Spleen (tissue), 11 donors: ENCODE results near the gene DCAF15. TPM values are rescaled to one million over a fixed set of nuclear protein-coding genes. Genes with fewer than 3 reads are reported as not detected.
"Not testable (repeated sequence)": the region's sequence is repeated elsewhere in the genome, so short reads cannot be mapped to it uniquely, and the experiment has no call there.

Experiments
- DNase-seq: peaks from one replicate; pipeline ENCODE4 v3.0.0-alpha.2; 2020
- H3K27ac ChIP-seq, 8 donors: fragments of 200-600 bp; sonication (generic) in 7 of 8; 1 replicate in 4 of 8; 2 replicates in 4 of 8; pipeline versions ENCODE4 v1.5.0 to v1.8.0; 2016 to 2021; ENCODE audit warnings: inconsistent platforms in 4 of 8, mild to moderate bottlenecking in 4 of 8, moderate library complexity in 1 of 8
- H3K27me3 ChIP-seq, 7 donors: fragments of 200-600 bp; sonication (generic) in 6 of 7; replicated peaks in 1 of 7; 1 replicate in 4 of 7; 2 replicates in 3 of 7; pipeline versions ENCODE4 v1.5.0 to v1.8.0; 2016 to 2021; ENCODE audit warnings: inconsistent platforms in 3 of 7, mild to moderate bottlenecking in 1 of 7
- H3K36me3 ChIP-seq, 6 donors: fragments of 200-600 bp; sonication (generic) in 5 of 6; 1 replicate in 4 of 6; 2 replicates in 2 of 6; pipeline versions ENCODE4 v1.5.0 to v1.8.0; 2016 to 2021; ENCODE audit warnings: inconsistent platforms in 2 of 6
- H3K4me1 ChIP-seq, 6 donors: fragments of 200-600 bp; sonication (generic) in 5 of 6; 1 replicate in 3 of 6; 2 replicates in 3 of 6; pipeline versions ENCODE4 v1.5.0 to v1.8.0; 2016 to 2021; ENCODE audit warnings: inconsistent platforms in 3 of 6
- H3K4me3 ChIP-seq, 8 donors: fragments of 200-600 bp; sonication (generic) in 7 of 8; 1 replicate in 4 of 8; 2 replicates in 4 of 8; pipeline versions ENCODE4 v1.5.0 to v1.8.0; 2016 to 2021; ENCODE audit warnings: inconsistent platforms in 4 of 8, mild to moderate bottlenecking in 4 of 8, moderate library complexity in 2 of 8
- H3K9me3 ChIP-seq, 8 donors: fragments of 200-600 bp; sonication (generic) in 7 of 8; 1 replicate in 4 of 8; 2 replicates in 4 of 8; pipeline versions ENCODE4 v1.5.0 to v1.8.0; 2016 to 2021; ENCODE audit warnings: inconsistent platforms in 4 of 8
- POLR2A ChIP-seq, 3 donors: fragments of 450-650 bp; IDR thresholded peaks; one replicate each; pipeline ENCODE4 v1.5.1; 2017; ENCODE audit warnings: antibody characterized with exemption in 3 of 3, mild to moderate bottlenecking in 1 of 3
- POLR2AphosphoS5 ChIP-seq, 3 donors: sonication (generic); formaldehyde crosslinking; IDR thresholded peaks; one replicate each; pipeline ENCODE4 v1.5.1; 2017; ENCODE audit warnings: antibody characterized with exemption in 3 of 3
- WGBS, 5 donors: extraction: QIAGEN DNeasy Blood & Tissue Kit in 3 of 5; methylation state at CpG; one replicate each; pipeline versions ENCODE4 v1.1.5 to v1.1.7; 2013 to 2018; 5-methylcytosine and 5-hydroxymethylcytosine counted together
- intact Hi-C: fragments of 100-400 bp; cut with DNase I; formaldehyde crosslinking; loops from one replicate; pipeline ENCODE4 v1.15.0; 2023; ENCODE audit warnings: low total_unique reads
- polyA plus RNA-seq, 3 donors: library from polyadenylated mRNA; stranded (reverse); fragments of 200-250 nt; gene quantifications; one replicate each; pipeline ENCODE4 v1.2.1, GENCODE V29; 2013
- total RNA-seq, 7 donors: library from RNA; depleted of rRNA in 3 of 7; stranded (reverse); fragments of >200 nt in 3 of 7; fragmentation: NEBNext Ultra II Directional in 4 of 7; extraction: Animal tissue kit (Norgen Biotek cat#: 25700) in 4 of 7; gene quantifications; one replicate each; pipeline versions ENCODE4 v1.1.0 to v1.2.1, GENCODE V29; 2016 to 2021
- TF ChIP-seq, protein P1 (sequence below), 11 experiments: fragments of 200-600 bp in 7 of 11; fragments of 450-650 bp in 4 of 11; sonication (generic) in 4 of 11; IDR thresholded peaks in 8 of 11; conservative IDR thresholded peaks in 3 of 11; 1 replicate in 7 of 11; 2 replicates in 4 of 11; pipeline versions ENCODE4 v1.4.0 to v1.8.0; 2016 to 2021; ENCODE audit warnings: antibody characterized with exemption in 11 of 11, inconsistent platforms in 4 of 11, mild to moderate bottlenecking in 1 of 11
- donor health status: healthy with polysubstance abuse.
- donor health status: DM: no; HTN: no; CAD: no; lungs with moderate emphysema.
- donor health status: DM: no; HTN: no; CAD: no.
- donor health status: Bipolar disorder and iron deficiency.
- donor health status: healthy.
- donor health status: DM: no; HTN: no; CAD: no.
- donor health status: DM: yes; HTN: yes; CAD: no.

DCAF15 gene
- total and polyA plus RNA-seq, 10 donors: 27.7 to 84.9 (median 46.2) TPM

DNA sequence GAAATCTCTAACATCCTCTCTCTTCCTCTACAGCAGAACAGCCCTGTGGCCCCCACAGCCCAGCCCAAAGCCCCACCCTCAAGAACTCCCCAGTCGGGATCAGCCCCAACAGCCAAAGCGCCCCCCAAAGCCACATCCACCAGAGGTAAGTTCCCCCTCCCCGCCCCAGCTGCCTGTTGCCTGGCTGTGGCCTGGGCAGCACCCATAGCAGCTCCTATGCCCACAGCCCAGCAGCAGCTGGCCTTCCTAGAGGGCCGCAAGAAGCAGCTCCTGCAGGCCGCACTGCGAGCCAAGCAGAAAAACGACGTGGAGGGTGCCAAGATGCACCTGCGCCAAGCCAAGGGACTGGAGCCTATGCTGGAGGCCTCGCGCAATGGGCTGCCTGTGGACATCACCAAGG lies 31.8 kb upstream of the DCAF15 start:
- Histone ChIP-seq H3K27ac (no peak overlapping the region), H3K27me3 (no peaks in the 10 kb centered on the region), H3K9me3 (peaks cover 0 to 12% (median 4%) of the 10 kb centered on the region in 8 donors), H3K36me3 (peaks cover 0 to 100% (median 69%) of the 10 kb centered on the region in 6 donors), H3K4me1 (peaks cover 0 to 8% (median 0%) of the 10 kb centered on the region in 6 donors), H3K4me3 (no peak overlapping the region)
- intact Hi-C loops: no loop called here
- DNase-seq: no peak
- TF ChIP-seq POLR2A (IDR thresholded peaks at IDR 0.05): no peak
- 96 to 100% (median 99%) methylated on average over 11 of the region's 11 CpGs for WGBS, 5 donors

DNA sequence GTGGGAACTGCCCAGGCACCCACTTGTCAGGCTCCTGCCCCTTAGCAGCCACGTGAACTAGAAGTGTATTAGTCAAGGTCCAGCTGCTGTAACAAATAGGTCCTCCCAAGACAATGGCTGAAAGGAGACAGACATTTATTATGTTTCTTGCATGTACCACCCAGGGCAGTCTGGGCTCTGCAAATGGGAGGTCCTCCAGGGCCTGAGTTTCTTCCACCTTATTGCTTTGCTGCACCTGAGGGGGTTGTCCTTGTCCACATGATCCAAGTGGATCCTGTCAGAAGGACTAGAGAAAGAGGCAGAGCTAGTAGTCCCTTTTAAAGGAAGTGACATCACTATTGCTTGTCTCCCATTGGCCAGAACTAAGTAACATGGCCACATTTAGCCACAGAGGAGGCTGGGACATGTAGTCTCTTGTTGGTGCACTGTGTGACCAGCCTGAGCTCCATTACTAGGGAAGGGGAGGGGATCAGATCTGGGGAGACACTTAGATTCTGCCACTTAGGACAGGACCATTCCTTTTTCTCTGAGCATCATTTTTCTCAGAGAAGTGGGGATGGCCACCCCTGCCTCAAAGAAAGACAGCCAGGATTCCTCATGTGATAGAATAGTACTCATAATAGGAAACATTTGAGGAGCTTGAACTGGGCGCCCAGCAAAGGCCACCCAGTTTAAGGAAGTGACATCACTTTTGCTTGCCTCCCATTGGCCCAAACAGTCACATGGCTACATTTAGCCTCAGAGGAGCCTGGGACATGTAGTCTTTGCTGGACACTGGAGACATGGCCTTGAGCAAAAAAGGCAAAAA lies 31.2 kb upstream of the DCAF15 start:
- H3K9me3 ChIP-seq: peaks cover 0 to 12% (median 4%) of the 10 kb centered on the region in 8 donors
- H3K27ac ChIP-seq: no peak overlapping the region
- no peak overlapping the region for H3K4me3 ChIP-seq
- WGBS, 5 donors: 67 to 98% (median 90%) methylated on average over 1 to 2 of the region's 2 CpGs
- no peak for DNase-seq
- no peaks in the 10 kb centered on the region for H3K27me3 ChIP-seq
- H3K4me1 ChIP-seq: peaks cover 0 to 9% (median under 1%) of the 10 kb centered on the region in 6 donors
- intact Hi-C loops: no loop called here
- peaks cover 0 to 97% (median 65%) of the 10 kb centered on the region in 6 donors for H3K36me3 ChIP-seq
- TF ChIP-seq POLR2A (IDR thresholded peaks at IDR 0.05): no peak
- TF ChIP-seq POLR2AphosphoS5 (IDR thresholded peaks at IDR 0.05): no peak
- TF ChIP-seq, protein P1, sequence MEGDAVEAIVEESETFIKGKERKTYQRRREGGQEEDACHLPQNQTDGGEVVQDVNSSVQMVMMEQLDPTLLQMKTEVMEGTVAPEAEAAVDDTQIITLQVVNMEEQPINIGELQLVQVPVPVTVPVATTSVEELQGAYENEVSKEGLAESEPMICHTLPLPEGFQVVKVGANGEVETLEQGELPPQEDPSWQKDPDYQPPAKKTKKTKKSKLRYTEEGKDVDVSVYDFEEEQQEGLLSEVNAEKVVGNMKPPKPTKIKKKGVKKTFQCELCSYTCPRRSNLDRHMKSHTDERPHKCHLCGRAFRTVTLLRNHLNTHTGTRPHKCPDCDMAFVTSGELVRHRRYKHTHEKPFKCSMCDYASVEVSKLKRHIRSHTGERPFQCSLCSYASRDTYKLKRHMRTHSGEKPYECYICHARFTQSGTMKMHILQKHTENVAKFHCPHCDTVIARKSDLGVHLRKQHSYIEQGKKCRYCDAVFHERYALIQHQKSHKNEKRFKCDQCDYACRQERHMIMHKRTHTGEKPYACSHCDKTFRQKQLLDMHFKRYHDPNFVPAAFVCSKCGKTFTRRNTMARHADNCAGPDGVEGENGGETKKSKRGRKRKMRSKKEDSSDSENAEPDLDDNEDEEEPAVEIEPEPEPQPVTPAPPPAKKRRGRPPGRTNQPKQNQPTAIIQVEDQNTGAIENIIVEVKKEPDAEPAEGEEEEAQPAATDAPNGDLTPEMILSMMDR (IDR thresholded peaks at IDR 0.05 in 8 of 11, conservative IDR thresholded peaks at IDR 0.05 in 3 of 11): no peak

DNA sequence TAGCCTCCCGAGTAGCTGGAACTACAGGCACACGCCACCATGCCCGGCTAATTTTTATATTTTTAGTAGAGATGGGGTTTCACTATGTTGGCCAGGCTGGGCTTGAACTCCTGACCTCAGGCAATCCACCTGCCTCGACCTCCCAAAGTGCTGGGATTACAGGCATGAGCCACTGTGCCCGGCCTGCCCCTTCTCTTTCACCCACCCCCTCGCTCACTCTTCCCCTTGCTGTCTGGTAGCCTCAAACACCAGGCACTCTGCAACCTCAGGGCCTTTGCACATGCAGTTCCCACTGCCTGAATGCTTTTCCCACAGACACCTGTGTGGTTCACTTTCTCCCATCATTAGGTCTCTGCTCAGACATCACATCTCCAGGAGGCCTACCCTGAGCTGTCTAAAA lies 30.2 kb upstream of the DCAF15 start:
- intact Hi-C loops: not testable (repeated sequence)
- WGBS, 5 donors: 90 to 99% (median 96%) methylated on average over 6 of the region's 6 CpGs

DNA sequence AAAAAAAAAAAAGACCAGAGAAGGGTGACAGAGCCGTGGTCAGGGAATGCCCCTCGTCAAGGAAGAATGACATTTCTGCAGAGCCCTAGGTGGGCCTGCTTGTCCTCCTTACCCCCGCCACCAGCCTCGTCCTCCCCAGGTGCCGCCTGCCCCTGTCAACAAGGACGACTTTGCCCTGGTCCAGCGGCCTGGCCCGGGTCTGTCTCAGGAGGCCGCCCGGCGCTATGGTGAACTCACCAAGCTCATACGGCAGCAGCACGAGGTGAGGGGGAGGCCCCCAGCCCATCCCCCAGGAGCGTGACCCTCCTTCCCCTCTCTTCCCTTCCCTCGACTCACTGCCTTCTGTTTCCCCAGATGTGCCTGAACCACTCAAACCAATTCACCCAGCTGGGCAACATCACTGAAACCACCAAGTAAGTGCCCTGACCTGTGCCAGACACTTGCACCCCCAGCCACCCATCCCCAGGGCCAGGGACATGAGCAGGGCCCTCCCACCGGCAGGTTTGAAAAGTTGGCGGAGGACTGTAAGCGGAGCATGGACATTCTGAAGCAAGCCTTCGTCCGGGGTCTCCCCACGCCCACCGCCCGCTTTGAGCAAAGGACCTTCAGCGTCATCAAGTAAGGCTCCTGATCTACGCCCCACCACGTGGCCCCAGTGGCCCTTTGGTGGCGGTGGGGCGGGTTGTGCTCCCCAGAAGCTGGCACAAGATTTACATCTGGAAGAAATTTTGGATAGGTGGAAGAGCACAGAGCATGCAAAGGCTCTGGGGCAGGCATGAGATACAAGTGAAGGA lies 28.9 kb upstream of the DCAF15 start:
- peaks cover 0 to 97% (median 68%) of the 10 kb centered on the region in 6 donors for H3K36me3 ChIP-seq
- intact Hi-C loops: no loop called here
- no peak for DNase-seq

More for the DNA sequence above, 30.2 kb upstream of the DCAF15 start:
- not testable (repeated sequence) for H3K27ac ChIP-seq, DNase-seq, H3K27me3 ChIP-seq, H3K4me3 ChIP-seq
- peaks cover 0 to 97% (median 71%) of the 10 kb centered on the region in 6 donors for H3K36me3 ChIP-seq
- H3K9me3 ChIP-seq: peaks cover 0 to 12% (median 4%) of the 10 kb centered on the region in 8 donors
- H3K4me1 ChIP-seq: peaks cover 0 to 18% (median 3%) of the 10 kb centered on the region in 6 donors

More for the DNA sequence above, 28.9 kb upstream of the DCAF15 start:
- H3K27me3 ChIP-seq: no peaks in the 10 kb centered on the region
- H3K4me3 ChIP-seq: no peak overlapping the region
- no peak overlapping the region for H3K27ac ChIP-seq
- WGBS, 5 donors: 94 to 98% (median 94%) methylated on average over 28 of the region's 28 CpGs
- H3K9me3 ChIP-seq: peaks cover 0 to 12% (median 4%) of the 10 kb centered on the region in 8 donors
- TF ChIP-seq POLR2AphosphoS5 (IDR thresholded peaks at IDR 0.05): peak in 1 of 3 donors; percentile 35
- no peak for TF ChIP-seq POLR2A (IDR thresholded peaks at IDR 0.05)
- TF ChIP-seq, protein P1 (IDR thresholded peaks at IDR 0.05 in 8 of 11, conservative IDR thresholded peaks at IDR 0.05 in 3 of 11): no peak
- peaks cover 0 to 14% (median 3%) of the 10 kb centered on the region in 6 donors for H3K4me1 ChIP-seq
